ENCODE measurements around the gene UTP15. TPM values are rescaled to one million over a fixed set of nuclear protein-coding genes. Genes with fewer than 3 reads are reported as not detected.

The UTP15 gene, protein sequence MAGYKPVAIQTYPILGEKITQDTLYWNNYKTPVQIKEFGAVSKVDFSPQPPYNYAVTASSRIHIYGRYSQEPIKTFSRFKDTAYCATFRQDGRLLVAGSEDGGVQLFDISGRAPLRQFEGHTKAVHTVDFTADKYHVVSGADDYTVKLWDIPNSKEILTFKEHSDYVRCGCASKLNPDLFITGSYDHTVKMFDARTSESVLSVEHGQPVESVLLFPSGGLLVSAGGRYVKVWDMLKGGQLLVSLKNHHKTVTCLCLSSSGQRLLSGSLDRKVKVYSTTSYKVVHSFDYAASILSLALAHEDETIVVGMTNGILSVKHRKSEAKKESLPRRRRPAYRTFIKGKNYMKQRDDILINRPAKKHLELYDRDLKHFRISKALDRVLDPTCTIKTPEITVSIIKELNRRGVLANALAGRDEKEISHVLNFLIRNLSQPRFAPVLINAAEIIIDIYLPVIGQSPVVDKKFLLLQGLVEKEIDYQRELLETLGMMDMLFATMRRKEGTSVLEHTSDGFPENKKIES
- total RNA-seq, result 11.3 TPM
- long read RNA-seq, transcript UTP15-201 (13 exons, 3,687 nt), result major isoform, 11 of 12 reads
- long read RNA-seq, partial matches to known transcripts, result 1 of 12 reads
- long read RNA-seq, other reads (novel, unspliced or antisense), result 0 of 12 reads

DNA sequence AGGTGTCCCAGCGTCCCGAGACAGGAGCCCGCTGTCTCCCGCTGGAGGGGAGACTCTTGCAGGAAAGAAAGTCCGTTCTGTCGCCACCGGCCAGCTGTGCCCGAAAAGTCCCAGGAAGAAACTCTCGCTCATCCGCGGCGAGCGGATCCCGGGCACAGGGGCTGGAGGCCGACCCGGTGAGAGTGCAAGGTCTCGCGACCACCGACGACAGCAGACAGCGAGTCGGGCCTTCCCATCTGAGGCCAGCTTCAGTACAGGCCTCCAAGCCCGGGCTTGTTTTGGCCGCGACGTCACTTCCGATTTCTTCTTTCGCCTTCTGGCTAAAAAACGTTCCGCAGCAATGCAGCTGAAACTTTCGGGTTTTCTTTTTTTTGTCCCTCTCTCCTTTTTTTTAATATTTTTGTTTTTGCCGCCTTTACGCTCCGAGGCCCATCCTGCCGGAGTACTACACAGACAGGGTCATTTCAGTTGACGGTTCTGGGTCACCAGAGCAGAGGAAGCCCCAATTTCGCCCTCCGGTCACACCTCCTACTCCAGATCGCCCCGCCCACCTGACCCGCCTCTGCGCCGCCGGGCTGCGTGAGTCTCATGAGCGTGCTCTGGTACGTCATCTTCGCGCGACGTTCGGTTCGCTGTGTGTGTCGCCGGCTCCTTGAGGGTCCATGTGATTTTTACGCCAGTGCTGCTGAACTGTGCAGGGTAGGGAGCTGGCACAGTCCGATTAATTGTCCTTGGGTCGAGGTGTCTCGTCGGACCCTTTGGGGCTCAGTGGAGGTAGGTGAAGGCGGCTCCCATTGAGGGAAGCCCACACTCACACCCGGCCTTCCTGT is at the start of gene UTP15, which contains the start of gene ANKRA2:
TSS of gene UTP15 (plus strand) at position 605 of the 830 bp plus-strand sequence. CDS start 1,602 bp downstream, outside the sequence.
TSS of gene ANKRA2 (minus strand) at position 501 of the 830 bp plus-strand sequence. CDS start 2,758 bp downstream, outside the sequence.
- intact Hi-C loops (cut with micrococcal nuclease), result no loop called here

DNA sequence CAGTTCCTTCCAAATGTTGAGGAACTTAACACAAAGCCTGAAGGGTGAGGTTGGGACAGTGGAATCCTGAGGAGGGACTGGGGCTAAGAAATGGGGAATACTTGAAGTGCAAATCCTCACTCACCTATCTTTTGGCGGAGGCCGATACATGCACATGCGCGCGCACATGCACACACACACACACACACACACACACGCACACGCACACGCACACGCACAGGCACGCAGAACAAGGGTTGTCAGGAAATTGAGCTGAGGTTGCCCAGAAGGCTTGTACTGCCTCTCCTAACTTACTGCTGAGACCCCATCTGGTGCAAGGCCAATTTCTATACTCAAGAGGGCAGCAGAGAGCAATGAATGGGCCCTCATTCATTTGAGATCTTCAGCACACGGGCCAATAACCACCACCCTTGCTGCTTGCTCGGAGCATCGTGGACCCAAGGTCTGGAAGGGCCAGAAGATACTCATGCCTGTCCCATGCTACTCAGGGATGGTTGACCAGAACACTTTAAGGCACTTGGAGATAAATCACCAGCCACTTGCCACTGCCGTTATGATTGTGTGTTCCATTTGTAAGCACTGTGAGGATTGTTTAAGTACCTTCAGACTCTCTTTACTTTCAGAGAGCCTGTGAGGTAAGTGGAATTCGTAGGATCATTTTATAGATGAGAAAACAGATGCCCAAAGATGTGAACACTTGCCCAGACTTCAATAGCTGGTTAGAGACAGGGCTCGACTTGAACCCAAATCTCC is 45.8 kb upstream of the UTP15 start:
- ATAC-seq, result peak; percentile 90
- DNase-seq, result peak; percentile 35
- intact Hi-C loops (cut with micrococcal nuclease), result no loop called here

More for the DNA sequence above, at the start of gene UTP15, which contains the start of gene ANKRA2:
- DNase-seq (peak; percentile 100), ATAC-seq (peak; percentile 100)

DNA sequence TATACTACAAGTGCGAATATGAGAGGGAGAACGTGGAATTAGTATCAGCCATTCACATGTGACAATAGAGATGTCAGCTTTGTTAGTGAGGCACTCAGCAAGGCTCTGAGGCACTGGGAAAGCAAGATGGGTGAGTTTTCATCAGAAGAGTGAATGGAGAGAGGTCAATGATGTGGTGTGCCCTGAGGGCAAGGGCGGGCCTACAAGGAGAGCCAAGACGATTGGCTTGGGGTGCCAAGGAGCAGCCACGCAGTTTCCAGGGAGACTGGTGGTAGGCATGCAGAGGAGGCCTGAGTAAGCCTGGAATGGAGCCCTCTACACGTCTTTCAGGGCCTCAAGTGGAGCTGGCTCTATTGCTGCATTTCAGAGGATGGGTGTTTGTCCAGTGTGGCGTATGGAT is 42.6 kb upstream of the UTP15 start:
- intact Hi-C loops (cut with micrococcal nuclease), result no loop called here
- DNase-seq, result no peak
- no peak for ATAC-seq

DNA sequence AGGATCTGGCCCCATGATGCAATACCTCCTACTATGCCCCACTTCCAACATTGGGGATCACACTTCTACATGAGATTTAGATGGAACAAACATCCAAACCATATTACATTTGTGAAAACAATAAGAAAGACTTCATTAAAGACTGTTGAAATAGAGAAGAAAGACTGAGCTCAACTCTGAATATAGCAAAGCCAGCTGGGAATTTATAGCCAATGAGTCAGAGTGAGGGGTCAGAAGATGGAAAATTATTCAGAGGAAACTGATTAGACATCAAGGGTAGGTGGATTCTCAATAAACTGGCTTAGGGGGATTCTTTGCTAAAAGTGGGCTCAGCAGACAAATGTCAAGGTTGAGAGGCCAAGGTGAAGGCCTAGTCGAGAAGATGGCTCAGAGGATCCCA is 41.7 kb upstream of the UTP15 start:
- ATAC-seq (no peak), DNase-seq (no peak)
- intact Hi-C loops (cut with micrococcal nuclease), result no loop called here

DNA sequence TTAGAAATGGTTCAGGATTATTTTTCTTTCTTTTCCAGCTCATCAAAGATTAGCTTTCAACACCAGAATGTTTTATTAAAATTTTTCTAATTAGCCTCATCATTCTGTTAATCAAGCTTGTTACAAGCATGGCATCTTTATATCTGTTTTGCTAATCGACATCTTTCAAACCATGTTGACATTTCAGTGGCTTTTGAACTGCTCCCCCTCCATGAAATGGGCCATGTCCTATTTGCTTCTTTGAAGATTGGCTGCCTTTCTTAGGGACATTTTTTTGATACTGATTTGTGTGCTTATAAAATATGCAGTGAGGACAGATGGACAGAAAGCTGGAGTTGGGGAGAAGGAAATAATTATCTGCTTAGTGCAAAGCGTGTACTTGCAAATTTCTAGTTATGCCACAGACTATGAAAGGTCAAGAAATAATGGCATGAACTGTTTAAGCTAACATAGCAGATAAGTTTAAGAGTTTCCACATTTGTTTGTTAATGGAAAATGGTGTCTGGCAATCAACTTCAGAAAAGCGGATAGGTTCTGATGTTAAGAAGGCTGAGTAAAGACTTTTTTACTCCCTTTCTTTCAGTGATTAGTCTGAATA is 39.8 kb upstream of the UTP15 start:
- intact Hi-C loops (cut with micrococcal nuclease), result no loop called here
- no peak for DNase-seq
- no peak for ATAC-seq

DNA sequence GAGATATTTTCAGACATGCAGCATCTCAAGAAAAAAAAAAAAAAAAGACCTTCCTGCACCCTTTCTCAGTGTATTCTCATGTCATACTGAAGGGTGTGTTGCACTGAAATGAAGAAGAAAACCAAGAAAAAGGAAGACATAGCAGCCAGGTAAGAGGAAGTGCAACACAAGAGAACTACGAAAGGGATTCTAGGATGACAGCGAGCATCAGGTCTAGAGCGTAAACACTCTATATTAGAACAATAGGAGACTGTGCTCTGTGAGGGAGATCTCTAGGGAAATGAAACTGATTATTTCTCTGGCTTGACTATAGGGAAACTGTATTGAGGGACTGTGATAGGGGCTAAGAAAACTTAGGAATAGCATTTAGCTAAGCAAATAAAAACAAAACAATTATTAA is 37.3 kb upstream of the UTP15 start:
- DNase-seq (no peak), ATAC-seq (no peak)
- intact Hi-C loops (cut with micrococcal nuclease), result no loop called here

DNA sequence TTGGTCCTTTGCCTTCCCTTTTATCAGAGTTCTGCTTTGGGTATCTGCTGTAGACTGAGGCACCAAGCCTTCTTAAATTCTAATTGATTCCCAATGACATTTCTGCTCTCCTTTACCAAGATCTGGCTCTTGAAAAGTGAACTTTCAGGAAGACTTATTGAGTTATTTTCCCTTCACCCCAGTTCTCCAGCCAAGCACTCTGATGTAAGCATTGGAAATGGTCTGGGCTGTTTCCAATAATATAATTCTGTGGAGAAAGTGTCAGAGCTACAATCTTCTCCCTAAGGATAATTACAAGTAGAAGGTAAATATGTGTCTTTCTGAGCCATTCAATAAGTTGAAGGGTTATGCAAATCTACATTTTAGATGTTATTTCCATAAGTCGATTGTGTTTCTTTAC is 36.5 kb upstream of the UTP15 start:
- intact Hi-C loops (cut with micrococcal nuclease), result no loop called here
- no peak for DNase-seq
- no peak for ATAC-seq

DNA sequence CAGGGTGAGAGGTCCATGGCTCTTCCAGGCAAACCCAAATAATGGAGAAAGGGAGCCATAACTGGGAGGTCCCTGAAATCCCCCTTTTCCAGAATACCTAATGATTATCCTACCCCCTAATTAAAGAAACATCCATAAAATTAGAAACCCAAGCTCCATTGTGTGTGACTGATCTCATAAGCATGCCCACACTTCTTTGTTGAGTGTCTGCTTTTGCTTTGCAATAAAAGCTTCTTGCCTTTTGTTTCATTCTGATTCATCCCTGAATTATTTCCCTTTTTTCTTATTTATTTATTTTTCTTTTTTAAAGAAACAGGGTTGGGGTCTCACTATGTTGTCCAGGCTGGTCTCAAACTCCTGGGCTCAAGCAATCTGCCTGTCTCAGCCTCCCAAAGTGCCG is 34.2 kb upstream of the UTP15 start:
- intact Hi-C loops (cut with micrococcal nuclease), result no loop called here
- DNase-seq (no peak), ATAC-seq (no peak)

DNA sequence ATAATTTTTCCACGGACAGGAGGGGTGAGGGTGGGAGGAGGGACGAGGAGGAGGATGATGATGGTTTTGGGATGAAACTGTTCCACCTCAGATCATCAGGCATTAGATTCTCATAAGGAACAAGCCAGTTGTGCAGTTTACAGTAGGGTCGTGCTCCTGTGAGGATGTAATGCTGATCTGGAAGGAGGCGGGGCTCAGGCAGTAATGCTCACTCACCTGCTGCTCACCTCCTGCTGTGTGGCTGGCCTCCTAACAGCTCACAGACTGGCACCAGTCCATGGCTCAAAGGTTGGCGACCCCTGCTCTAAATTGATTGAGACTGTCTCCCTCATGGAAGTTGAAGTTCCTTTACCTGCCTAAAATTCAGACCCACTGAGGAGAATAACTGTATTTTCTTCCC is 33.3 kb upstream of the UTP15 start:
- ATAC-seq (no peak), DNase-seq (no peak)
- intact Hi-C loops (cut with micrococcal nuclease), result no loop called here

DNA sequence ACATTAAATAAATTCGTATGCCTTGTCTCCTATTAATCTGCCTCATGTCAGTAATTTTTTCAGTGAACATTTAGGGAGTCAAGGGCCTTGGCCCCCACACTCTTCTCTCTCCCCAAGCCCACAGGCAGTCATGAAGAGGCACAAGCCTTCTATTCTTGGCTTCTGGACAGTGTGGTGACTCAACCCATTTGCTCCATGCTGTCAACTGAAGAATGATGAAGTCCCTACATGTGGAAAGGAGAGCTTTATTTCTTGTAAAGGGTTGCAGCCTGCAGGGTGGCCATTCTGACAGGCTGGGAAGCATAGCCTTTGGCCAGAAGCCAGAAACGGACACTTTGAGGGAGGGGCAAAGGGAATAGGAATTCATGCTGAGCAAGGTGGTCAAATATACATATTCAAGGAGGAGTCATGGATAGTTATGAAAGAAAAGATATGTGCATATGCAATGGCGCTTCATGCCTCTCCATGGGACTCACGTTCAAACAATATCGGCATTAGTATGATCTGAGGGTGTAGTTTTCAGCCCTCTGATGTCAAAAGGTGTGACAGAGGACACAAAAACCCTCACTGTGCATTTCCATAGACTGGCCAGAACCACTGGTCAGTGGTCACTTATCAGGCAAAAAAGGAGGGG is 31.4 kb upstream of the UTP15 start:
- ATAC-seq (no peak), DNase-seq (no peak)
- intact Hi-C loops (cut with micrococcal nuclease), result no loop called here

DNA sequence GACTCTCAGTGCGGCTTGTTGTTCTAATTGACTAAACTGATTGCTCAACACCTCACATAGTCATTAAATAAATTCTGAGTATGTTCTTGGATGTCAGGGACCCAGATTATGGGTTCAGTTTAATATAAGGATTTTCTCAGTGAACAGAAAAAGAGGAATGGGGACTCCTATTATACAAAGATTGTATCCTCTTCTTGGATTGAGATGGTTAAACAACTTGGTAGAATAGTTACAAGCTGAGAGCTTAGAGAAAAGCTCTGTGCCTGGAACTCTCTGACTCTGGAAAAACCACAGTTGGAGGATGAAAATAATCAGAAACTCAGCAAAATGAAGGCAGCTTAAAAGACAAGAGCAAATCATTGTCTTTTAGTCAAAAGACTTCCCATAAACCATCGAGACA is 30.6 kb upstream of the UTP15 start:
- DNase-seq, result no peak
- intact Hi-C loops (cut with micrococcal nuclease), result no loop called here
- no peak for ATAC-seq

DNA sequence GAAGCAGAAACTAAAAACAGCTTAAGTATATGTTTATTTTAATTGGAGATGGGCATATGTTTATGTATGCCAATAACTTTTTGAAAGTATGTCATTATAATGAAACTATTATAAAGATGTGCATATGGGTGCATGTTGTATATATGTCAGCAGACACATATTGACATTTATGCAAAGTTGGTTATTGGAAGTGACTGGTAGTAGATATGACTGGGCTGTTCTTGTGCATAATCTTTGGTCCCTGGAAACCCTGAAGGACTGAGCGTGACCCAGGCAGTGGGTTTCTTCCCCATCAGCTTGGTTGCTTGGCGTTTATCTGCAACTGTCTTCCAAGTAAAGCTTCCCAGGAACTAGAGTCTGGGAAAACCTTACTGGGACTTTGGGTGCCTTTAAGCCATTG is 25.8 kb upstream of the UTP15 start:
- DNase-seq (no peak), ATAC-seq (no peak)
- intact Hi-C loops (cut with micrococcal nuclease), result no loop called here

DNA sequence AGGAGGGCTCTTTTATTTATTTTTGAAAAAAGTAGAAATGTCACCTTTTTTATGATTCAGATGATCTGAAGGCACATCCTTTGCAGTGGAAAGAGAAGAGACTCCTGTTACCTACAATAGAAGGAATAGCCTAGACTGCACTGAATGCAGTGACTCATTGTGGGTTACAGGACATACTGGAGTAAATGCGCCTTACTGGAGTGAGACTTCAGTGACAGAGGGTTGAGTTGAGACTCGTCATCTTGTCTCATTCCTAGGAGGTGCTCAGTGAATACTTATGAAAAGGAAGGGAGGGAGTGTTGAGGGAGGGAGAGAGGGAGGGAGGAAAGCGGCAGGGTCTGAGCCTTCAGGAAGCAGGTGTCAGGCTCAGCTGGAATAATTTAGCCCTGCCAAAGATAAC is 25.4 kb upstream of the UTP15 start:
- ATAC-seq (no peak), DNase-seq (no peak)
- intact Hi-C loops (cut with micrococcal nuclease), result no loop called here

DNA sequence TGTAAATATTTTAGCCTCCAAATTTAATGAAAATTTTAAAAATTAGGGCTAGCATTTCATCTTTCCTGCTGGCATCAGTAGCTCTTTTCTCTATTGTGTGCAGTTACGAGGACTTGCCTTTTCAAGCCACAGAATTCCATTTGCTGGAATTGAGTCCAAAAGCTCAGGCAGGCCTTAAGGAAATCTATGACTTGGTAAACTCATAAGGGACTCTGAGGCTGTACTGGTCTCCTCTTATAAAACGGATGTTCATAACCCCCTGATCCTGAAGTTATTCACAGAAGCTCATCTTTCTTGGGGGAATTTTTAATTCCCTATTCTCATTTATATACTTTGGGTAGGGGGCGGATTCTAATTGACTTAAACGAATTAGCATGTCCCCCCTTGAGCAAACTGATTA is 23.5 kb upstream of the UTP15 start:
- ATAC-seq (no peak), DNase-seq (no peak)
- intact Hi-C loops (cut with micrococcal nuclease), result no loop called here

DNA sequence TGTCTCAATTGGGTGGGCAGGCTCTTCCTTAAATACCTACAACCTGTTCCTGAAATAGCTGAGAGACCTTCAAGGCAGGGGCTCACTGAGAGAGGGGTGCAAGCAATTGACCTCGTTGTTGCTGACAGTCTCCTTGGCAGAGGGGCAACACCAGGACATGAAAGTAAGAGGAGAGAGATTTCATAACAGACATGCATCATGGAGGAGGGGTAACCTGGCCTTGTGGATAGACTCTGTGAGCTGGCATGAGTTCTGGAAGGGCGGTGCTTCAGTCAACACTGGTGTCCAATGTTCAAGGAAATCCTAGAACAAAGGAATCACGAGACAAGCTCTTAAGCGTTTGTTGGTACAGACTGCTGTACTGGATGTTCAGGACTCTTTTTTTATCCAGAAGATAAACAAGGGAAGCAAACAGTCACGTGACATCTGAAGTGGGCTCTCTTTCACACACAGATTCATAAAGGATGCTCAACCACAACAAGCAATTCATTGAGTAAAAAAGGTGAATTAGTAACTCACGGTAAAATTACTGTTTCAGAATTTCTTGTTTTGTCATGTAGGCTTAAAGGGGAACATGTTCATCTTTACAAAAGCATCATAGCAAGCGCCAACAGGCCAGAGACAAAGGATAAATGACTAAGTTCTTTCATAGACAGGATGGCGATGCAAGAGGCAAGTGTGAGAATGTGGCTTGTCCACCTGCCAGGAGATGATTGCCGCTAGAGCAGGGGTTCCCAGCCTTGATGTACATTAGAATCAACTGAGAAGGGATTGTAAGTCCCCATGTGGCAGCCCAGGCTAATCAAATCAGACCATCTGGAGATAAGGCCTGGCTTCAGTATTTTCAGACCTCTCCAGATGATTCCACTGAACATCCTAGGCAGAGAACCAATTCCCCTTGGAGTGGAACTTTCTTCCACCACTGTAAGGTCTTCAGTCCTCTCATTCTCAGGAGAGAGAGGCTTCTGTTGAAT is 20.8 kb upstream of the UTP15 start:
- intact Hi-C loops (cut with micrococcal nuclease), result no loop called here
- peak; percentile 33 for DNase-seq
- ATAC-seq, result peak; percentile 91

DNA sequence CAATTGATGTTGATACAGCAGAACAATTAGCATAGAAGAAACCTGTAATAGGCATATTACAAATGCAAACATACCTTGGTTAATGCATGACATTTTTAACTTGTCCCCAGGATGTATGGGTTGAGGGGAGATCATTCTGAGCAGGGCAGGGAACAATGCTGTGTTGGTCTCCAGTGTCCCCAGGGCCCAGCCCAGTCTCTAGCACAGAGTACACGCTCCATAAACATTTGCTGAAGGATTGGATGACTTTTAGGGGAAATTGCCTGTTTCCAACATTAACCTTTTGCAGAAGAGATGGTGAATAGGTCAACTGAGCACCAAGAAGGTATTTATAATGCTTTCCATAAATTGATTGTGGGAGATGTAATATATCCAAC is 20.2 kb upstream of the UTP15 start:
- ATAC-seq, result no peak
- intact Hi-C loops (cut with micrococcal nuclease), result no loop called here
- no peak for DNase-seq

DNA sequence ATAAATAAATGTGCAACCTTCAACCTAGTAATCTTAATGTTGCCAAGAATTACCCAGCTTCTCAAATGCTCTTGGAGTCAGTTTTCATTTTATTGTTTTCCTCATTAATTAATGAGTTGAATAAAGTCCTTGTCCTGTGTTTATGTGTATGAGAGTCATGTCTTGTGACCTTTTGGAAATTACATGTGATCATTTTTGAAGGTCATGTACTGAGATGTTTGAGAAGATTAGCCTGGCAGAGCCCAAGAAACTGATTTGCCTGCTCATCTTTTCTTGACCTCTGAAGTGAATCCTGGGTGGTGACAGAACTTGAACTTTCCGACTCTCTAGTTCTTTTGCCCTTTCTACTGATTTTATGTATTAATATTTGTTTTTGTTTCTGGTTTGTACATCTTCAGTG is 15.5 kb upstream of the UTP15 start:
- DNase-seq (no peak), ATAC-seq (no peak)
- intact Hi-C loops (cut with micrococcal nuclease), result no loop called here

Measured in left ventricle myocardium superior (tissue), 1 donor.